GM10266 (cell line): ENCODE results near the gene VSTM1.
"Not testable (repeated sequence)": the region's sequence is repeated elsewhere in the genome, so short reads cannot be mapped to it uniquely, and the experiment has no call there.

Source experiments
- DNase-seq: peaks from one replicate; pipeline ENCODE4 v3.0.0; 2012; ENCODE audit errors: extremely low spot score
- TF ChIP-seq, protein P1 (sequence below): IDR thresholded peaks from 2 replicates; pipeline ENCODE4 v1.5.1; 2012; ENCODE audit warnings: mild to moderate bottlenecking, low read depth; ENCODE audit not compliant: control insufficient read depth, insufficient read depth; ENCODE audit errors: missing control alignments

The VSTM1 gene

DNA sequence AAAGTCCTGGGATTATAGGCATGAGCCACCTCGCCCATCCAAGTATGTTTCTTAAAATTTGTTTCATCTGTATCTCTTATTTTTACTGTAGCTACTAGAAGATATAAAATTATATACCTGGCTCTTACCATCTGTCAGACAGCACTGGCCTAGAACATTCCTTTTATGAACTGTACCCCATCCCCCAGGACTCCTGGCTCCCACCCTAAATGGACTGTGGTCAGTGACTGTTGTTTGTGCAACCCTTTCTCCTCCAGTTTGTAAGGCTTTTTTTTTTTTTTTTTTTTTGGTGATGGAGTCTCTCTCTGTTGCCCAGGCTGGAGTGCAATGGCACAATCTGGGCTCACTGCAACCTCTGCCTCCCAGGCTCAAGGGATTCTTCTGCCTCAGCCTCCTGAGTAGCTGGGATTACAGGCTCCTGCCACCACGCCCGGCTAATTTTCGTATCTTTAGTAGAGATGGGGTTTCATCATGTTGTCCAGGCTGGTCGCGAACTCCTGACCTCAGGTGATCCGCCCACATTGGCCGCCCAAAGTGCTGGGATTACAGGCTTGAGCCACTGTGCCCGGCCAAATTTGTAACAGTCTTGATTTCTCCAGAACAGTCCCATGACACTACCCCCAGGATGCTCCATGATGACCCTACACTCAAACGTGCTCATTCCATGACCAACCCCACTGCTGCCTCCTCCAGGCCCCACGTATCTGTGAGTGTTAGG is 41.5 kb upstream of the VSTM1 start:
- DNase-seq = no peak
- TF ChIP-seq, protein P1, sequence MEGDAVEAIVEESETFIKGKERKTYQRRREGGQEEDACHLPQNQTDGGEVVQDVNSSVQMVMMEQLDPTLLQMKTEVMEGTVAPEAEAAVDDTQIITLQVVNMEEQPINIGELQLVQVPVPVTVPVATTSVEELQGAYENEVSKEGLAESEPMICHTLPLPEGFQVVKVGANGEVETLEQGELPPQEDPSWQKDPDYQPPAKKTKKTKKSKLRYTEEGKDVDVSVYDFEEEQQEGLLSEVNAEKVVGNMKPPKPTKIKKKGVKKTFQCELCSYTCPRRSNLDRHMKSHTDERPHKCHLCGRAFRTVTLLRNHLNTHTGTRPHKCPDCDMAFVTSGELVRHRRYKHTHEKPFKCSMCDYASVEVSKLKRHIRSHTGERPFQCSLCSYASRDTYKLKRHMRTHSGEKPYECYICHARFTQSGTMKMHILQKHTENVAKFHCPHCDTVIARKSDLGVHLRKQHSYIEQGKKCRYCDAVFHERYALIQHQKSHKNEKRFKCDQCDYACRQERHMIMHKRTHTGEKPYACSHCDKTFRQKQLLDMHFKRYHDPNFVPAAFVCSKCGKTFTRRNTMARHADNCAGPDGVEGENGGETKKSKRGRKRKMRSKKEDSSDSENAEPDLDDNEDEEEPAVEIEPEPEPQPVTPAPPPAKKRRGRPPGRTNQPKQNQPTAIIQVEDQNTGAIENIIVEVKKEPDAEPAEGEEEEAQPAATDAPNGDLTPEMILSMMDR = no peak

DNA sequence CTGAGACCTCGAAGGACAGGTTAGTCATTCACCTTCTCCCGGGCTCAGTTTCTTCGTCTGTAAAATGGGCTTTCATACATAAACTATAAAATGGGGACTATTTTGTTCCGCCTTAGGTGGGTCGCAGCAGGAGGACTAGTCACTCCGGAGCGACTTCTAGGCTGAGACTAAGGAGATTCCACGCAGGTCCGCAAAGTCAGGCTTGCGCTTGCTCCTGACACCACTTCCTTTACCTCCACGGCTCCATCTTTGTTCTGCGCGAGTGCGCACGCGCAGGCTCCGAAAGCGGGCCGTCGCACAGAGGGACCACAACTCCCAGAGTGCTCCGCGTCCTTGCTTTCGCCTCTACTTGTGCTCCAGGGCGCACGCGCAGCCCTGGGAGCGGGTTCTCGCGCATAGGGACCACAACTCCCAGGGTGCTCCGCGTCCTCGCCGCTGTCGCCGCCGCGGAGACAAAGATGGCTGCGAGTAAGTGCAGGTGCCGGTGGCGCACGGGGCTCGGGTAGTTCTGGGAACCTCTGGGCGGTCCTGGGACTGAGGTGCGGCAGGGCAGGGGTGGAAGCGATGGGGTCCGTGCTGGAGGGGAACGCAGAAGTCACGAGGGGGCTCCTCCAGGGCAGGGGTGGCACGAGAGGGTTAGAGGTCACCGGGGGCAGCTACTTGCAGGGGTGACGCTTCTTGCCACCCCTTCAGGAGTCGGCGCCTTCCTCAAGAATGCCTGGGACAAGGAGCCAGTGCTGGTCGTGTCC is 38.9 kb upstream of the VSTM1 start, which contains the start of gene NDUFA3:
TSS of gene NDUFA3 (plus strand) at position 435 of the 749 bp plus-strand sequence. CDS start at position 459, 24 bp downstream.
- DNase-seq = peak; percentile 99
- TF ChIP-seq, protein P1 = no peak

DNA sequence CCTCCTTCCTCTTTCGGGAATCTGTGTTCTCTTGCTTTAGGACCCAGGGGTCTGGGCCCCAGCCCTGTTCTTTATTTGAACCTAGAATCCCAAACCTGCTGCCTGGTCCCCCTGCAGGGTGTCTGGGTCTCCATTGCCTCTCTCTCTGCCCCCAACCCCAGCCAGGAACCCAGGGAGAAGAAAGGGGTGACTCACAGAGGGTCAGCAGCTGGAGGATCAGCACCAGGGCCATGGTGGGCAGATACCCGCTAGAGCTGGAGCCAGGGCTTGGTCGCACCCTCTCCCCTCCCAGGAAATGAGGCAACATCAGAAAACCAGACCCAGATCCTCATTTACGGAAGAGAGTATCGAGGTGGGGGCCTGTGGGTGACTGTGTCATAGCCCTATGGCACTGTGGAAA is 36.9 kb upstream of the VSTM1 start, which contains the start of gene OSCAR:
TSS of gene OSCAR (minus strand) at position 243 of the 400 bp plus-strand sequence. CDS start at position 232, 11 bp downstream.
- DNase-seq = no peak
- TF ChIP-seq, protein P1 = no peak

DNA sequence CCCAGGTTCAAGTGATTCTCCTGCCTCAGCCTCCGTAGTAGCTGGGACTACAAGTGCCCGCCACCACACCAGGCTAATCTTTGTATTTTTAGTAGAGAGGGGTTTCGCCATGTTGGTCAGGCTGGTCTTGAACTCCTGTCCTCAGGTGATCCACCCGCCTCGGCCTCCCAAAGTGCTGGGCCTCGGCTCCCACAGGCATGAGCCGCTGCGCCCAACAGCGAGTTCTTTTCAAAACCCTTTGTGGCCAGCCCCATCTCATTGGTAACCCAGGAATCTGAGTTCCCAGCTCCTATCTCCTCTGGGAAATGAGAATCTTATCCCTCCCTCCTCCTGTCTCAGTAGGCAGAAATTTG is 36.2 kb upstream of the VSTM1 start:
- not testable (repeated sequence) for DNase-seq

DNA sequence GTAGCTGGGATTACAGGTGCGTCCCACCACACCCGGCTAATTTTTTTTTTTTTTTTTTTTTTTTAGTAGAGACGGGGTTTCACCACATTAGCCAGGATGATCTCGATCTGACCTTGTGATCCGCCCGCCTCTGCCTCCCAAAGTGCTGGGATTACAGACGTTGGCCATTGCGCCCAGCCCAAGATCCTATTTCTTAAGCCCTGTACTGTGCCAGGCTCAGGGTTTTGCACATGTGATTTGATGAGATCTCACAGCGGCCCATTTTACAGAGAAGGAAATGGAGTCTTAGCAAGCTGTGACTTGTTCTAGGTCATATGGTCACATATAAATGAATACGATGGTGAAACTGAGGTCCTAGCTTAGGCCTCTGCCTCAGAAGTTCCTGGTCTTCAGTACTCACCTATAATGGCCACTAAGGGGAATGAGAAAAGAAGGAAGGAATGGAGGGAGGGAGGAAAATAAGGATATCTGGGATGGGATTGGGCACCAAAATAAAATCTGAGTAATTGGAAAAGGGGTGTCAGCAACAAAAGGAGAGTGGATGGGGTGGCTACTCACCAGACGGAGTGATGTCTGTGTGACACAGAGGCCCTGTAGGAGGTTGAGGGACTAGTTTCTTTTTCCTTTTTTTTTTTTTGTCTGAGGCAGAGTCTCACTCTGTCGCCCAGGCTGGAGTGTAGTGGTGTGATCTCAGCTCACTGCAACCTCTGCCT is 35.6 kb upstream of the VSTM1 start:
- DNase-seq = no peak
- TF ChIP-seq, protein P1 = no peak

DNA sequence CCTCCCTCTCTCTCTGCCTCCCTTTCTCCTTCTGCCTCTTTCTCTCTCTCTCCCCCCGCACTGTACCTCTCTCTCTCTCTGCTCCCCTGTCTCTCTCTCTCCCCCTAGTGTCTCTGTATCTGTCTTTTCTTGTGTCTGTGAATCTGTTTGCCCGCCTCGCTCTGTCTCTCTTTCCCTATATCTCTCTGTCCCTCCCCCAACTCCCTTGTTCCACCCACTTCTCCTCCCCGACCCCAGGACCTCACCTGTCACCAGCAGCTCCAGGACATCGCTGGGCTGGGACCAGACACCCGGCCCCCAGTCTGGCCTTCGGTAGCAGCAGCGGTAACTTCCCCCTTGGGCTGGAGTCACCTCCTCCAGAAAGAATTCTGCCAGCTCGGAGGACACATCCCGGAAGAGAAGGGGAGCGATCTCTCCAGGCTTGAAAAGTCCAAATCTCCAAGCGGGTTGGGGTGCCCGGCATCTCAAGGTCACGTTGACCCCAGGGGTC is 33.0 kb upstream of the VSTM1 start:
- DNase-seq = peak; percentile 53
- TF ChIP-seq, protein P1 = peak; percentile 37

DNA sequence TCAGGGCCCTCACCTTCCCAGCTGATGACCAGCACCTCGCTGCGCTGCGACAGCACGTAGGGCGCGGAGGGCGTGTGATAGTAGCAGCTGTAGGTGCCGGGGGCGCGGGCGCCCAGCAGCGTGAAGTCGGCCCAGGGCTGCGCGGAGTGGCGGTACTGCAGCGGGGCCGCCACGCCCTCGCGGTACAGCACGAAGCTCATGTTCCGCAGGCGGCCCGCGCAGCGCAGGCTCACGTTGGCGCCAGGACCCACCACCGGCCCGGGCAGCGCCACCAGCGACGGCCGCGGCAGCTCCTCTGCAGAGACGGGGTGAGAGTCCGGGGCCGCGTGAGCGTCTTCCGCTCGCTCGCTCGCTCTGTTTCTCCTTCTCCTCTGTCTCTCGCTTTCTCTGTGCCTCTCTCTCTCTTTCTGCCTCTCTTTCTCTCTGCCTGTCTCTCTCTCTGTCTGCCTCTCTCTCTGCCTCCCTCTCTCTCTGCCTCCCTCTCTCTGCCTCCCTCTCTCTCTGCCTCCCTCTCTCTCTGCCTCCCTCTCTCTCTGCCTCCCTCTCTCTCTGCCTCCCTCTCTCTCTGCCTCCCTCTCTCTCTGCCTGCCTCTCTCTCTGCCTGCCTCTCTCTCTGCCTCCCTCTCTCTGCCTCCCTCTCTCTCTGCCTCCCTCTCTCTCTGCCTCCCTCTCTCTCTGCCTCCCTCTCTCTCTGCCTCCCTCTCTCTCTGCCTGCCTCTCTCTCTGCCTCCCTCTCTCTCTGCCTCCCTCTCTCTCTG is 32.3 kb upstream of the VSTM1 start:
- DNase-seq = peak; percentile 62
